ENCODE data around the gene GPR35. TPM values are rescaled to one million over a fixed set of nuclear protein-coding genes. Genes with fewer than 3 reads are reported as not detected.

The GPR35 gene
- total RNA-seq, 2 experiments from 2014 or later = 3.6 to 4.1 TPM

GRCh38 chr2:240619506-240620148 lies 5.7 kb upstream of the GPR35 start:
- Mint-ChIP-seq H3K4me3 (no peak overlapping the region), H3K27me3 (no peaks in the 10 kb centered on the region), H3K27ac (peak overlapping the region; percentile 42), H3K4me1 (peaks cover 33% of the 10 kb centered on the region), H3K36me3 (ENCODE audit: low read depth) (peaks cover 12% of the 10 kb centered on the region), H3K9me3 (ENCODE audit: low read depth) (peaks cover 1% of the 10 kb centered on the region)
- ATAC-seq (no peak), DNase-seq (peak; percentile 19)
- intact Hi-C loops (cut with DNase I, micrococcal nuclease) = loop anchor here (5.0 kb wide), 2 partner anchors 52 to 1003 kb away; partner anchors contain the start of gene RNPEPL1 (in 1 of the 2)
- POLR2A ChIA-PET = no interaction called here
- CTCF ChIA-PET = interaction anchor here (0.6 kb wide), 1 partner anchor 17 kb away, joined by 3 read pairs; no protein-coding TSS in a partner anchor

DNA sequence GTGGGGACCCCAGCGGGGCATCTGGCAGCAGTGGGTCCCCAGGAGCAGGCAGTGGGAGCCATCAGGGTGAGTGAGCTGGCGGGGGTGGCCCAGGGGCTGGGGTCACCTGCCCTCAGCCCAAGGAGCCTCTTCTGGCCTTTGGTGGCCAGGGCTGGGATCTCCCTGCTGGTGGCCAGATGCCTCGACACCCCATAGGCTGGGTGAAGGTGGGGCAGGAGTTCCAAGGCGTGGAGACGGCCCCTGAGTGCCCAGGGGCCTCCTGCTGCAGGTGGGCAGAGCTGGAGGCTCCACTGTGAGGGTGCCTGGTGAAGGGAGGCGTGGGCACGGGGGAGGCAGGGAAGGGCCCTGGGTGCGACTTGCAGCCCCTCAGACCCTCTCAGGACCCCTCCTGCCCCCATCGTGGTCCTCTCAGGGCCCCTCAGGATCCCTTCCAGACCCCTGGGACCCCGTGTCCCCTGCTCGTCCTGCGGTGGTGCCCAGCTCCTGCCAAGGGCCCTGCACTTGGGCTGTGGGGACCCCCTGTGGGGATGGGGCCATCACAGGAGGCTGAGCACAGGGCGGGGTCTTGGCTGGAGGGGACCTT lies 5.0 kb upstream of the GPR35 start:
- Mint-ChIP-seq H3K9me3 (ENCODE audit: low read depth) (peaks cover 1% of the 10 kb centered on the region), H3K4me1 (peaks cover 39% of the 10 kb centered on the region), H3K36me3 (ENCODE audit: low read depth) (peaks cover 12% of the 10 kb centered on the region), H3K27me3 (no peaks in the 10 kb centered on the region), H3K27ac (no peak overlapping the region), H3K4me3 (no peak overlapping the region)
- DNase-seq (peak; percentile 2), ATAC-seq (no peak)
- POLR2A ChIA-PET = no interaction called here
- CTCF ChIA-PET = no interaction called here
- intact Hi-C loops (cut with DNase I, micrococcal nuclease) = loop anchor here (5.0 kb wide), 2 partner anchors 53 to 1002 kb away; partner anchors contain the start of gene RNPEPL1 (in 1 of the 2)

DNA sequence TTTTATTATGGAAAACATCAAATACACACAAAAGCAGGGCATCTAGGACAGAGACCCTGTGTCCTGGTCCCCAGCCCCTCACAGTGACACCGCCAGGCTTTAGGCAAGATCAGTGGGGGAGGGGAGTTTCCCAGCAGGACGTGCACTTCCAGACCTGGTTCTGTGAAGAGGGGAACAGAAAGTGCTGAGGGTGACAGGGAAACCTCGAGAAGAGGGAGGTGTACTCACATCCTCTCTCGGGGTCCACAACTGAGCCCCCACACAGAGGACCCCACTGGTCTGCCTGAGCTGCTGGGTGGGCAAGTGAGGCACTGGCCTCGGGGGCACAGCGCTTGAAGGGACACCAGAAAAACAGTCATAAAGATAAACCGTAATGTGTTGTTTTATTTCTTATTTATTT lies 4.4 kb upstream of the GPR35 start:
- DNase-seq = peak; percentile 10
- no peaks in the 10 kb centered on the region for H3K27me3 Mint-ChIP-seq
- peak overlapping the region; percentile 58 for H3K27ac Mint-ChIP-seq
- peaks cover 1% of the 10 kb centered on the region for H3K9me3 Mint-ChIP-seq (ENCODE audit: low read depth)
- ChIA-PET CTCF (interaction anchor here (0.6 kb wide), 1 partner anchor 34 kb away, joined by 3 read pairs; the partner anchor contains the start of gene CAPN10), POLR2A (interaction anchor here (0.7 to 1.0 kb wide), 2 partner anchors 8 to 56 kb away, joined by 3 read pairs; no protein-coding TSS in a partner anchor)
- ATAC-seq = no peak
- peaks cover 12% of the 10 kb centered on the region for H3K36me3 Mint-ChIP-seq (ENCODE audit: low read depth)
- no peak overlapping the region for H3K4me3 Mint-ChIP-seq
- intact Hi-C loops (cut with DNase I, micrococcal nuclease) = loop anchor here (1.0 to 5.0 kb wide), 6 partner anchors 35 to 1001 kb away; partner anchors contain the start of genes CAPN10 (in 1 of the 2) and RNPEPL1 (in 1 of the 2)
- peaks cover 45% of the 10 kb centered on the region for H3K4me1 Mint-ChIP-seq

DNA sequence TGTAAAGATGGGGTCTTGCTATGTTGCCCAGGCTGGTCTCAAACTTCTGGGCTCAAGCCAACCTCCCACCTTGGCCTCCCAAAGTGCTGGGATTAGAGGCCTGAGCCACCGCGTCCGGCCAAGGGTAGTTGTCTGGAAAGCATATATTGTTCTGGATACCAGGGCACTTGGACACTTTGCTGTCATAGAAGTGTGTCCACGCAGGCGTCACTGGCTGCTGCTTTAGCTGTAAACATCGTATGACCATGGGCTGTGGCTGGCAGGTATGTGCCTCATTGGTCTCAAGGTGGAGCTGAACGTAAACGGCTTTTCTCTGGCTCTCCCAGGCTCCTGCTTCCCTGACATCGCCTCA lies 3.2 kb upstream of the GPR35 start:
- CTCF ChIA-PET = interaction anchor here (0.8 to 0.9 kb wide), 2 partner anchors 19 to 1308 kb away, joined by 3 read pairs; no protein-coding TSS in a partner anchor
- ATAC-seq = no peak
- POLR2A ChIA-PET = interaction anchor here (0.6 to 1.0 kb wide), 2 partner anchors 9 to 212 kb away, joined by 3 to 5 read pairs; no protein-coding TSS in a partner anchor
- Mint-ChIP-seq H3K27me3 (no peaks in the 10 kb centered on the region), H3K4me3 (no peak overlapping the region), H3K4me1 (peaks cover 53% of the 10 kb centered on the region), H3K36me3 (ENCODE audit: low read depth) (peaks cover 10% of the 10 kb centered on the region), H3K27ac (peak overlapping the region; percentile 85), H3K9me3 (ENCODE audit: low read depth) (peaks cover 1% of the 10 kb centered on the region)
- intact Hi-C loops (cut with DNase I, micrococcal nuclease) = loop anchor here (5.0 kb wide), 2 partner anchors 55 to 1000 kb away; partner anchors contain the start of gene RNPEPL1 (in 1 of the 2)
- peak; percentile 21 for DNase-seq

- ChIA-PET POLR2A (no interaction called here), CTCF (interaction anchor here (0.8 to 1.0 kb wide), 3 partner anchors 18 to 1308 kb away, joined by 3 to 5 read pairs (median 3); partner anchors contain the start of gene CAPN10)
- Mint-ChIP-seq H3K4me3 (no peak overlapping the region), H3K36me3 (ENCODE audit: low read depth) (peaks cover 10% of the 10 kb centered on the region), H3K27ac (peak overlapping the region; percentile 85), H3K4me1 (peaks cover 55% of the 10 kb centered on the region), H3K9me3 (ENCODE audit: low read depth) (peaks cover 1% of the 10 kb centered on the region), H3K27me3 (no peaks in the 10 kb centered on the region)
- intact Hi-C loops (cut with DNase I, micrococcal nuclease) = loop anchor here (5.0 kb wide), 2 partner anchors 55 to 1000 kb away; partner anchors contain the start of gene RNPEPL1 (in 1 of the 2)
- DNase-seq (peak; percentile 73), ATAC-seq (no peak)
These were observed 2.6 kb upstream of the GPR35 start for GRCh38 chr2:240622531-240623235.

- ChIA-PET CTCF (interaction anchor here (1.0 kb wide), 1 partner anchor 37 kb away, joined by 5 read pairs; the partner anchor contains the start of gene CAPN10), POLR2A (no interaction called here)
- H3K9me3 Mint-ChIP-seq (ENCODE audit: low read depth) = no peaks in the 10 kb centered on the region
- peaks cover 55% of the 10 kb centered on the region for H3K4me1 Mint-ChIP-seq
- H3K4me3 Mint-ChIP-seq = no peak overlapping the region
- ATAC-seq (no peak), DNase-seq (peak; percentile 19)
- peaks cover 7% of the 10 kb centered on the region for H3K36me3 Mint-ChIP-seq (ENCODE audit: low read depth)
- intact Hi-C loops (cut with DNase I, micrococcal nuclease) = loop anchor here (5.0 kb wide), 2 partner anchors 56 to 999 kb away; partner anchors contain the start of gene RNPEPL1 (in 1 of the 2)
- H3K27ac Mint-ChIP-seq = no peak overlapping the region
- no peaks in the 10 kb centered on the region for H3K27me3 Mint-ChIP-seq
These were observed 1.7 kb upstream of the GPR35 start for GRCh38 chr2:240623531-240624010.

GRCh38 chr2:240624011-240624949 lies 1.0 kb upstream of the GPR35 start:
- ChIA-PET POLR2A (no interaction called here), CTCF (interaction anchor here (0.5 kb wide), 1 partner anchor 272 kb away, joined by 3 read pairs; no protein-coding TSS in a partner anchor)
- DNase-seq (peak; percentile 29), ATAC-seq (no peak)
- intact Hi-C loops (cut with DNase I, micrococcal nuclease) = loop anchor here (5.0 kb wide), 2 partner anchors 57 to 998 kb away; partner anchors contain the start of gene RNPEPL1 (in 1 of the 2)
- no peaks in the 10 kb centered on the region for H3K27me3 Mint-ChIP-seq
- no peak overlapping the region for H3K4me3 Mint-ChIP-seq
- H3K4me1 Mint-ChIP-seq = peaks cover 55% of the 10 kb centered on the region
- peak overlapping the region; percentile 78 for H3K27ac Mint-ChIP-seq
- H3K36me3 Mint-ChIP-seq (ENCODE audit: low read depth) = peaks cover 3% of the 10 kb centered on the region
- no peaks in the 10 kb centered on the region for H3K9me3 Mint-ChIP-seq (ENCODE audit: low read depth)

GRCh38 chr2:240626531-240627300 lies 1.4 kb downstream of the GPR35 start:
- ChIA-PET CTCF (no interaction called here), POLR2A (no interaction called here)
- Mint-ChIP-seq H3K4me1 (peaks cover 42% of the 10 kb centered on the region), H3K27me3 (no peaks in the 10 kb centered on the region), H3K9me3 (ENCODE audit: low read depth) (no peaks in the 10 kb centered on the region), H3K27ac (peak overlapping the region; percentile 84), H3K36me3 (ENCODE audit: low read depth) (no peaks in the 10 kb centered on the region), H3K4me3 (peak overlapping the region; percentile 39)
- intact Hi-C loops (cut with DNase I, micrococcal nuclease) = no loop called here
- DNase-seq (peak; percentile 70), ATAC-seq (peak; percentile 33)

DNA sequence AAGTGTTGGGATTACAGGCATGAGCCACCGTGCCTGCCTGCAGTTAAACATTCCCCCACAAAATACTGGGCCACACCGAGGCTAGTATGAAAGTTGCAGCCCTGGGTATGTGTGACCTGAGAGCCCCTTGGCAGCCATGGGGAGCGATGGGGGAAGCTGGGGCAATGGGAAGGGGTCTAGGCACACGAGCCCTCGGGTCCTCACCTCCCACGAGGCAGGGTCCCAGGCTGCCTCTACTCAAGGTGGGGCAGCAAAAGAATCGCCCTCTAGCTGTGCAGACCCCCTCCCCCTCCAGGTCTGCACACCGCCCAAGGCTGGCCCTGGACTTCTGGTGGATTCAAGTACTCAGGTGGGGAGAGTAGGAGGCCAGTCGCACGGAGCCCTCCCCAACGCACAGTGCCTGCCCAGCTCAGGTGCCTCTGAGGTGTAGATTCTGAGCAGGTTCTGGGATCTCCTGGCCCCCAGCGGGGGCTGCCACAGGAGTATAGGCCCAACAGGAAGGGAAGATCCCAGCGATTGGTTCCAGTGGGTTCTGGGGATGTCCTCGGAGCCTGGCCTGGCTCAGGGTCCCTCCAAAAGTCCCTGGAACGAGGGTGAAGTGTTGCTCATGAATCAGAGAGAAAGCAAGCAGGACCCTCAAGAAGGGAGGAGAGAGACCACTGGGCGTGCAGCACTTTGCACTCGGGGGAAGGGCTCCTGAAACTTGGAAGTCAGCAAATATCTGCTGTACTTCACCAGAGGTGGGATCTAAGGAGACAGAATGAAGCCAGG lies 2.6 kb downstream of the GPR35 start:
- Mint-ChIP-seq H3K27ac (no peak overlapping the region), H3K27me3 (no peaks in the 10 kb centered on the region), H3K36me3 (ENCODE audit: low read depth) (no peaks in the 10 kb centered on the region), H3K4me1 (peaks cover 32% of the 10 kb centered on the region), H3K4me3 (no peak overlapping the region), H3K9me3 (ENCODE audit: low read depth) (peaks cover 1% of the 10 kb centered on the region)
- ATAC-seq (no peak), DNase-seq (no peak)
- ChIA-PET CTCF (no interaction called here), POLR2A (no interaction called here)
- intact Hi-C loops (cut with DNase I, micrococcal nuclease) = no loop called here
